Measurements from ENCODE around the gene SLC37A1. TPM values are rescaled to one million over a fixed set of nuclear protein-coding genes. Genes with fewer than 3 reads are reported as not detected.

SLC37A1 gene
- total RNA-seq, 1 experiment from 2014 or later, result 37.7 TPM

DNA sequence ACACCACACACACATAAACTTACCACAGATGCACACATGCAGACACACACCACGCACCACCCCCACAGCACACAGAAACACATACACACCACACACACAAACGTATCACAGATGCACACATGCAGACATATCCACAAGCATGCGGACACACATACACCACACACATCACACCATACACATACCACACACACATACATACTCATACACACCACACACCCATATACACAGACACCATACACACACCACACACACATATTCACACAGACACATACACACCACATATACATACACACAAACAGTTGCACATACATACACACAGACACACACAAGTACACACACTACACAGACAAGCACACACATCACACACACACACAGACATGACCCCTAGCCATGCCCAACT is 102.3 kb downstream of the SLC37A1 start:
- Histone ChIP-seq H2BK12ac (ENCODE audit: insufficient read length, low read depth, low read length) (no peak overlapping the region), H4K91ac (ENCODE audit: insufficient read length, low read depth, low read length) (no peak overlapping the region), H3K18ac (ENCODE audit: insufficient read length, low read depth, low read length) (no peak overlapping the region), H4K20me1 (ENCODE audit: control insufficient read depth, insufficient read depth, insufficient read length) (peaks cover 3% of the 10 kb centered on the region), H2AFZ (ENCODE audit: low read length) (no peak overlapping the region), H2BK20ac (ENCODE audit: low read depth, low read length, poor library complexity, severe bottlenecking) (no peak overlapping the region), H3K4me1 (ENCODE audit: insufficient read depth, low read length) (no peaks in the 10 kb centered on the region), H2BK5ac (ENCODE audit: insufficient read length, low read length) (no peak overlapping the region), H4K8ac (replicated peaks; ENCODE audit: insufficient read length, low read depth, low read length) (no peak overlapping the region), H3K9me3 (ENCODE audit: control insufficient read depth, low read depth, low read length) (no peaks in the 10 kb centered on the region), H3K9ac (ENCODE audit: extremely low read depth, insufficient read length, low read length) (no peak overlapping the region), H3K79me2 (ENCODE audit: insufficient read depth, low read length) (no peaks in the 10 kb centered on the region), H3K4me2 (ENCODE audit: insufficient read depth, insufficient read length, low read length) (no peak overlapping the region), H3K27me3 (ENCODE audit: insufficient read depth, low read length) (no peaks in the 10 kb centered on the region), H3T11ph (ENCODE audit: low read length) (no peak overlapping the region), H3K56ac (ENCODE audit: insufficient read length, low read depth, low read length) (no peak overlapping the region), H3K79me1 (ENCODE audit: insufficient read depth, low read depth, low read length, poor library complexity, severe bottlenecking) (no peaks in the 10 kb centered on the region), H3K23me2 (ENCODE audit: insufficient read length, low read depth, low read length, poor library complexity, severe bottlenecking) (no peaks in the 10 kb centered on the region), H2BK15ac (ENCODE audit: low read depth, low read length) (no peak overlapping the region), H3K4ac (ENCODE audit: low read depth, low read length) (no peak overlapping the region), H2AK5ac (ENCODE audit: insufficient read length, low read length) (no peak overlapping the region), H3K27ac (ENCODE audit: insufficient read length, low read depth, low read length) (no peak overlapping the region), H4K5ac (ENCODE audit: insufficient read length, low read depth, low read length) (no peak overlapping the region), H2BK120ac (ENCODE audit: low read depth, low read length, poor library complexity, severe bottlenecking) (no peak overlapping the region), H3K14ac (ENCODE audit: insufficient read depth, low read length) (no peak overlapping the region), H3K23ac (ENCODE audit: insufficient read length, low read depth, low read length) (no peak overlapping the region)
- Mint-ChIP-seq H3K36me3 (ENCODE audit: insufficient read depth in 1 of 3, low read depth in 3 of 3) (no peaks in the 10 kb centered on the region), H3K9me3 (peaks cover 3% of the 10 kb centered on the region in 2 experiments; a peak in 3 of 5 replicates), H3K4me1 (peaks cover 4% of the 10 kb centered on the region in 2 experiments; a peak in 2 of 4 replicates), H3K4me3 (no peak overlapping the region), H3K27ac (no peak overlapping the region), H3K27me3 (ENCODE audit: low read depth) (peaks cover 43% of the 10 kb centered on the region)
- TF ChIP-seq, protein P1, sequence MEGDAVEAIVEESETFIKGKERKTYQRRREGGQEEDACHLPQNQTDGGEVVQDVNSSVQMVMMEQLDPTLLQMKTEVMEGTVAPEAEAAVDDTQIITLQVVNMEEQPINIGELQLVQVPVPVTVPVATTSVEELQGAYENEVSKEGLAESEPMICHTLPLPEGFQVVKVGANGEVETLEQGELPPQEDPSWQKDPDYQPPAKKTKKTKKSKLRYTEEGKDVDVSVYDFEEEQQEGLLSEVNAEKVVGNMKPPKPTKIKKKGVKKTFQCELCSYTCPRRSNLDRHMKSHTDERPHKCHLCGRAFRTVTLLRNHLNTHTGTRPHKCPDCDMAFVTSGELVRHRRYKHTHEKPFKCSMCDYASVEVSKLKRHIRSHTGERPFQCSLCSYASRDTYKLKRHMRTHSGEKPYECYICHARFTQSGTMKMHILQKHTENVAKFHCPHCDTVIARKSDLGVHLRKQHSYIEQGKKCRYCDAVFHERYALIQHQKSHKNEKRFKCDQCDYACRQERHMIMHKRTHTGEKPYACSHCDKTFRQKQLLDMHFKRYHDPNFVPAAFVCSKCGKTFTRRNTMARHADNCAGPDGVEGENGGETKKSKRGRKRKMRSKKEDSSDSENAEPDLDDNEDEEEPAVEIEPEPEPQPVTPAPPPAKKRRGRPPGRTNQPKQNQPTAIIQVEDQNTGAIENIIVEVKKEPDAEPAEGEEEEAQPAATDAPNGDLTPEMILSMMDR (conservative IDR thresholded peaks at IDR 0.05), result no peak
- no peak for DNase-seq
- WGBS (ENCODE audit: extremely low coverage, insufficient read length, low lambda C conversion rate), result no CpG with 5 or more reads among the region's 3 CpGs
